Astrocyte (in vitro differentiated cells and primary cell): Measurements from ENCODE around the gene TLX2.

Source experiments
- CTCF ChIP-seq: IDR thresholded peaks from 2 replicates; pipeline ENCODE4 v1.5.1; 2011; ENCODE audit warnings: low read depth, mild to moderate bottlenecking, inconsistent platforms, low read length, moderate library complexity; ENCODE audit not compliant: insufficient read depth
- EZH2 ChIP-seq: IDR thresholded peaks from 2 replicates; pipeline ENCODE4 v1.6.1; 2012; ENCODE audit warnings: mild to moderate bottlenecking, low read length, inconsistent platforms; ENCODE audit not compliant: insufficient read depth

GRCh38 chr2:74560591-74560990 lies 46.3 kb downstream of the TLX2 start:
- TF ChIP-seq CTCF (no peak), EZH2 (no peak)
